Caco-2 (cell line): ENCODE measurements around the gene B4GALNT4. TPM values are rescaled to one million over a fixed set of nuclear protein-coding genes. Genes with fewer than 3 reads are reported as not detected.
A peak's percentile ranks its signal among the peaks of the same experiment; 100 is the strongest.

ENCODE experiments used
- BruUV-seq: library from RNA; stranded (reverse); fragments of 400-500 nt; replicated peaks from 2 replicates; lab custom pipeline; 2021; lab: Mats Ljungman, UMichigan
- CTCF ChIA-PET: fragments of 300-600 bp; sonication (Branson Sonifier 250); formaldehyde crosslinking; loops from one replicate; lab custom pipeline; 2022; ENCODE audit warnings: antibody characterized with exemption; lab: Charles Lee
- POLR2A ChIA-PET: fragments of 300-600 bp; sonication (Branson Sonifier 250); formaldehyde crosslinking; loops from one replicate; lab custom pipeline; 2022; ENCODE audit warnings: antibody characterized with exemption; lab: Charles Lee
- DNase-seq, 2 experiments: peaks; one replicate each; pipeline versions ENCODE4 v3.0.0 to v3.0.0-alpha.2; 2020 to 2022
- H3K27me3 ChIP-seq: replicated peaks from 2 replicates; pipeline ENCODE4 v1.6.0; 2011; ENCODE audit warnings: low read length; ENCODE audit not compliant: control insufficient read depth, insufficient read depth
- H3K36me3 ChIP-seq: 2 replicates; pipeline ENCODE4 v1.5.1; 2011; ENCODE audit warnings: low read length; ENCODE audit not compliant: control insufficient read depth, insufficient read depth
- H3K4me1 ChIP-seq: fragments of 250-450 bp; sonication (Bioruptor Pico); 2 replicates; pipeline ENCODE4 v1.5.1; 2020; ENCODE audit warnings: mild to moderate bottlenecking
- H3K4me3 ChIP-seq: 2 replicates; pipeline ENCODE4 v1.5.1; 2011; ENCODE audit warnings: low read depth, mild to moderate bottlenecking, control low read depth, low read length
- H3K9me3 ChIP-seq: fragments of 250-450 bp; sonication (Bioruptor Pico); 2 replicates; pipeline ENCODE4 v1.5.1; 2020; ENCODE audit warnings: mild to moderate bottlenecking, moderate library complexity
- H3K27ac Mint-ChIP-seq: one replicate; pipeline ENCODE4 v1.8.0; 2022; ENCODE audit warnings: mixed read lengths; ENCODE audit not compliant: unreplicated experiment
- H3K27me3 Mint-ChIP-seq: one replicate; pipeline ENCODE4 v1.8.0; 2022; ENCODE audit warnings: mixed read lengths; ENCODE audit not compliant: insufficient read depth, unreplicated experiment
- H3K36me3 Mint-ChIP-seq: one replicate; pipeline ENCODE4 v1.8.0; 2022; ENCODE audit warnings: mild to moderate bottlenecking, mixed read lengths; ENCODE audit not compliant: insufficient read depth, unreplicated experiment
- H3K4me1 Mint-ChIP-seq: one replicate; pipeline ENCODE4 v1.8.0; 2022; ENCODE audit warnings: low read depth, mixed read lengths; ENCODE audit not compliant: unreplicated experiment
- H3K4me3 Mint-ChIP-seq: one replicate; pipeline ENCODE4 v1.8.0; 2022; ENCODE audit warnings: mild to moderate bottlenecking, moderate library complexity, mixed read lengths; ENCODE audit not compliant: unreplicated experiment
- H3K9me3 Mint-ChIP-seq: one replicate; pipeline ENCODE4 v1.8.0; 2022; ENCODE audit warnings: mixed read lengths; ENCODE audit not compliant: unreplicated experiment
- CTCF ChIP-seq, 2 experiments: fragments of 200-600 bp in 1 of 2; IDR thresholded peaks; 1 replicate in 1 of 2; 2 replicates in 1 of 2; pipeline versions ENCODE4 v1.5.1 to v1.8.0; 2011 to 2022; ENCODE audit warnings: antibody characterized with exemption in 1 of 2, control low read depth in 1 of 2, inconsistent platforms in 1 of 2, low read depth in 1 of 2, low read length in 1 of 2, mild to moderate bottlenecking in 1 of 2, moderate library complexity in 1 of 2; ENCODE audit not compliant: insufficient read depth in 1 of 2, severe bottlenecking in 1 of 2, unreplicated experiment in 1 of 2
- intact Hi-C: fragments of 100-400 bp; cut with micrococcal nuclease; formaldehyde crosslinking; loops from one replicate; pipeline ENCODE4 v1.10.0; 2022; ENCODE audit not compliant: unreplicated experiment
- total RNA-seq: library from RNA; stranded (reverse); gene quantifications from 2 replicates; pipeline ENCODE4 v1.2.3, GENCODE V29; 2022

B4GALNT4 gene
- total RNA-seq, 1 experiment from 2014 or later = 35.6 TPM

GRCh38 chr11:367956-368413, 1.3 kb upstream of the B4GALNT4 start:
- H3K27me3 Mint-ChIP-seq = peaks cover 2% of the 10 kb centered on the region
- no TSS peak for BruUV-seq
- POLR2A ChIA-PET = interaction anchor here (1.2 kb wide), 1 partner anchor 26 kb away, joined by 3 read pairs; the partner anchor contains the start of gene PKP3

DNA sequence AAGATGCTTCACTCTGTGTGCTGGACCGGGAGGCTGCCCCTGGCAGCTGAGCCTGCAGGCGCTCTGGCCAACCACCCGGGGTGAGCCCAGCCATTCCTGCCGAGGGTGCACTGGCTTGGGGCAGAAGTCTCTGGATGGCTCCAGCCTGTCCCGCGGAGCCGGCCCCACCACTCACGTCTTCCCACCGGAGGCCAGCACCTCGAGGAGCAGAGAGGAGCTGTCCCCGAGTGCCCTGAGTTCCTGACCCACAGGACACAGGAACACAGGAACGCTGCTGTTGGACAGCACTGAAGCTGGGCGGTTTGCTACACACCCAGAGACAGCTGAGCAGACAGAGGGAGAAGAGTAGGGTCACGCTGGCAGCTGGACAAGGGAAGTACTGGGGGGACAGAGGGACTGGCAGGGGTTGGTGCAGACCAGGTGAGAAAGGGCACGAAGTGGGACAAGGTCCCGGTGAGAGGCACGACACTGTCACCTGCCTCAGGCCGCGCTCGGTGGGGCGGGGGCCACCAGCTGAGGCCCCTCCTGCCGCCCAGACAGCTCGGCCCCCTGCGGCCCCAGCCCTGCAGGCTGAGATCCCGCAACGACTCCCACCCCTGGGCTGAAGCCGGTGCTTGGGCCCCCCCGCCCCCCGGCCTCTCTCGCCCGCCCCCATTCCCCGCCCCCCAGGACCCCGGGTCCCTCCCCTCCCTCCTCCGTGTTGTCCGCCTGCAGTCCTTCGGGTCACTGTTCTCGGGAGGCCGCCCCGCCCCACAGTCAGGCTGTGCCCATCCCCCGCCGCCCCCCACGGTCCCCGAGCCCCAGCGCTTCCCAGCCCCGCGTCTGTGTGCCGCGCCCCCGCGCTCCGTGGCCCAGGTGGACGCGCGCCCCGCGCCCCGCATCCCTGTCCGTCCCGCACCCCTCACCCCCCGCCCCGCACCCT, 624 bp upstream of the B4GALNT4 start:
- intact Hi-C loops = loop anchor here (2.0 to 10.0 kb wide), 2 partner anchors 24 to 76 kb away; partner anchors contain the start of gene ANO9
- peaks cover 20% of the 10 kb centered on the region for H3K36me3 Mint-ChIP-seq
- H3K9me3 ChIP-seq = no peaks in the 10 kb centered on the region; the same call in 1 of the 2 replicates
- TF ChIP-seq CTCF (IDR thresholded peaks at IDR 0.05; ENCODE audit: insufficient read depth in 1 of 2, low read depth in 1 of 2, low read length in 1 of 2, severe bottlenecking in 1 of 2, unreplicated experiment in 1 of 2) = no peak
- H3K4me1 Mint-ChIP-seq = peaks cover 8% of the 10 kb centered on the region
- H3K27me3 ChIP-seq = no peaks in the 10 kb centered on the region
- ChIA-PET POLR2A (interaction anchor here (1.2 kb wide), 1 partner anchor 25 kb away, joined by 3 read pairs; the partner anchor contains the start of gene PKP3), CTCF (interaction anchor here (1.2 to 2.9 kb wide), 2 partner anchors 24 to 79 kb away, joined by 8 to 14 read pairs; partner anchors contain the start of gene PKP3)
- no peaks in the 10 kb centered on the region for H3K9me3 Mint-ChIP-seq
- H3K4me3 Mint-ChIP-seq = peak overlapping the region; percentile 91
- H3K4me3 ChIP-seq = peak overlapping the region; percentile 56
- no peaks in the 10 kb centered on the region; the same call in none of the 2 replicates for H3K36me3 ChIP-seq
- no TSS peak for BruUV-seq
- peaks cover 19% of the 10 kb centered on the region for H3K4me1 ChIP-seq
- no peak overlapping the region for H3K27ac Mint-ChIP-seq
- H3K27me3 Mint-ChIP-seq = peaks cover 2% of the 10 kb centered on the region
- DNase-seq = peak in 1 of 2 experiments; percentile 47

More at GRCh38 chr11:367956-368413, 1.3 kb upstream of the B4GALNT4 start:
- intact Hi-C loops = loop anchor here (2.0 to 10.0 kb wide), 2 partner anchors 25 to 77 kb away; partner anchors contain the start of gene ANO9
- Histone ChIP-seq H3K4me1 (peaks cover 15% of the 10 kb centered on the region), H3K27me3 (no peaks in the 10 kb centered on the region), H3K9me3 (no peaks in the 10 kb centered on the region; the same call in 1 of the 2 replicates), H3K4me3 (peak overlapping the region; percentile 56), H3K36me3 (no peaks in the 10 kb centered on the region; the same call in none of the 2 replicates)
- Mint-ChIP-seq H3K9me3 (no peaks in the 10 kb centered on the region), H3K4me1 (peaks cover 7% of the 10 kb centered on the region), H3K27ac (no peak overlapping the region), H3K4me3 (peak overlapping the region; percentile 91), H3K36me3 (peaks cover 18% of the 10 kb centered on the region)
- no peak for TF ChIP-seq CTCF (IDR thresholded peaks at IDR 0.05; ENCODE audit: insufficient read depth in 1 of 2, low read depth in 1 of 2, low read length in 1 of 2, severe bottlenecking in 1 of 2, unreplicated experiment in 1 of 2)
- CTCF ChIA-PET = interaction anchor here (0.6 to 2.9 kb wide), 3 partner anchors 25 to 80 kb away, joined by 3 to 14 read pairs (median 8); partner anchors contain the start of gene PKP3
- DNase-seq = no peak
